H1 (cell line): Measurements from ENCODE around the gene FMOD. TPM values are rescaled to one million over a fixed set of nuclear protein-coding genes. Genes with fewer than 3 reads are reported as not detected.

Experiments
- CTCF ChIA-PET: fragments of 300-600 bp; sonication (Branson Sonifier 250); formaldehyde crosslinking; loops from one replicate; lab custom pipeline; 2021; ENCODE audit not compliant: partially characterized antibody; lab: Charles Lee
- POLR2A ChIA-PET: fragments of 300-600 bp; sonication (Branson Sonifier 250); formaldehyde crosslinking; loops from one replicate; lab custom pipeline; 2021; ENCODE audit warnings: inconsistent platforms; ENCODE audit not compliant: partially characterized antibody; lab: Charles Lee
- DNase-seq, 2 experiments: peaks; one replicate each; pipeline versions ENCODE4 v3.0.0 to v3.0.0-alpha.2; 2010 to 2022; ENCODE audit warnings: low spot score in 2 of 2, low read depth in 1 of 2, mixed read lengths in 1 of 2
- FAIRE-seq: peaks from 2 replicates; lab custom pipeline; 2011; peaks lifted over from hg19 to GRCh38; lab: Jason Lieb, UNC
- H2AFZ ChIP-seq: 2 replicates; pipeline ENCODE4 v1.8.1; 2012; ENCODE audit warnings: low read length, inconsistent platforms
- H2AK5ac ChIP-seq: 2 replicates; pipeline ENCODE4 v1.6.1; 2013; ENCODE audit warnings: low read depth, low read length
- H2BK120ac ChIP-seq: replicated peaks from 2 replicates; pipeline ENCODE3; 2013; ENCODE audit warnings: low read depth, low read length, inconsistent platforms
- H2BK12ac ChIP-seq: 2 replicates; pipeline ENCODE4 v1.6.1; 2013; ENCODE audit warnings: low read depth, low read length
- H2BK15ac ChIP-seq: 2 replicates; pipeline ENCODE4 v1.6.1; 2013; ENCODE audit warnings: low read length
- H2BK20ac ChIP-seq: 2 replicates; pipeline ENCODE4 v1.6.1; 2013; ENCODE audit warnings: low read length
- H2BK5ac ChIP-seq: 2 replicates; pipeline ENCODE4 v1.6.1; 2013; ENCODE audit warnings: low read depth, low read length
- H3K14ac ChIP-seq: 2 replicates; pipeline ENCODE4 v1.6.1; 2013; ENCODE audit warnings: inconsistent platforms; ENCODE audit not compliant: insufficient read length
- H3K18ac ChIP-seq: 2 replicates; pipeline ENCODE4 v1.6.1; 2013; ENCODE audit warnings: low read length; ENCODE audit errors: extremely low read depth
- H3K23ac ChIP-seq: 2 replicates; pipeline ENCODE4 v1.6.1; 2013; ENCODE audit warnings: inconsistent platforms; ENCODE audit not compliant: insufficient read length
- H3K23me2 ChIP-seq: 2 replicates; pipeline ENCODE4 v1.6.1; 2013; ENCODE audit warnings: low read depth, low read length
- H3K27ac ChIP-seq: 2 replicates; pipeline ENCODE4 v1.6.1; 2011; ENCODE audit warnings: low read depth, low read length, inconsistent platforms
- H3K27me3 ChIP-seq, 4 experiments: replicated peaks in 1 of 4; 1 replicate in 1 of 4; 2 replicates in 3 of 4; pipeline versions ENCODE4 v1.6.1 to v1.8.1; 2011 to 2013; ENCODE audit warnings: low read length in 3 of 4, mild to moderate bottlenecking in 3 of 4, inconsistent platforms in 2 of 4, mixed read lengths in 2 of 4, moderate library complexity in 1 of 4; ENCODE audit not compliant: control insufficient read depth in 3 of 4, insufficient read depth in 3 of 4; ENCODE audit errors: extremely low read depth in 1 of 4
- H3K36me3 ChIP-seq, 4 experiments: 2 replicates each; pipeline versions ENCODE4 v1.6.1 to v1.8.1; 2011 to 2013; ENCODE audit warnings: mild to moderate bottlenecking in 4 of 4, low read length in 3 of 4, moderate library complexity in 2 of 4, control low read depth in 1 of 4, inconsistent platforms in 1 of 4; ENCODE audit not compliant: insufficient read depth in 4 of 4, control insufficient read depth in 2 of 4
- H3K4ac ChIP-seq: replicated peaks from 2 replicates; pipeline ENCODE3; 2013; ENCODE audit warnings: low read length, low read depth, mixed read lengths, inconsistent platforms; ENCODE audit not compliant: insufficient read length
- H3K4me1 ChIP-seq, 4 experiments: replicated peaks in 1 of 4; 1 replicate in 1 of 4; 2 replicates in 3 of 4; pipeline versions ENCODE4 v1.6.1 to v1.8.1; 2011 to 2013; ENCODE audit warnings: low read length in 3 of 4, inconsistent platforms in 2 of 4, mixed read lengths in 1 of 4; ENCODE audit not compliant: insufficient read depth in 4 of 4, control insufficient read depth in 3 of 4
- H3K4me2 ChIP-seq, 2 experiments: 2 replicates each; pipeline versions ENCODE4 v1.6.1 to v1.8.1; 2011 to 2013; ENCODE audit warnings: low read depth in 2 of 2, low read length in 2 of 2, control low read depth in 1 of 2, inconsistent platforms in 1 of 2, mild to moderate bottlenecking in 1 of 2; ENCODE audit not compliant: insufficient read depth in 1 of 2
- H3K4me3 ChIP-seq, 4 experiments: fragments of 200-600, 300-600 bp in 1 of 4; sonication (generic), shearing (Covaris generic), sonication (Bioruptor Twin) in 1 of 4; 2 replicates each; pipeline versions ENCODE4 v1.5.1 to v1.8.1; 2011 to 2016; ENCODE audit warnings: low read length in 4 of 4, low read depth in 3 of 4, control low read depth in 2 of 4, inconsistent platforms in 2 of 4, mild to moderate bottlenecking in 2 of 4, mixed read lengths in 1 of 4, moderate library complexity in 1 of 4; ENCODE audit not compliant: insufficient read depth in 2 of 4; ENCODE audit errors: extremely low read depth in 1 of 4
- H3K56ac ChIP-seq: replicated peaks from 2 replicates; pipeline ENCODE3; 2013; ENCODE audit warnings: low read depth, mild to moderate bottlenecking, mixed read lengths, low read length, inconsistent platforms; ENCODE audit not compliant: insufficient read length
- H3K79me1 ChIP-seq: 2 replicates; pipeline ENCODE4 v1.6.1; 2013; ENCODE audit warnings: low read depth, low read length, control low read depth
- H3K79me2 ChIP-seq, 2 experiments: 2 replicates each; pipeline versions ENCODE4 v1.6.1 to v1.8.1; 2012 to 2013; ENCODE audit warnings: low read length in 2 of 2, mild to moderate bottlenecking in 2 of 2, inconsistent platforms in 1 of 2; ENCODE audit not compliant: insufficient read depth in 2 of 2, control insufficient read depth in 1 of 2
- H3K9ac ChIP-seq, 4 experiments: replicated peaks in 1 of 4; 1 replicate in 1 of 4; 2 replicates in 3 of 4; pipeline versions ENCODE4 v1.6.1 to v1.8.1; 2011 to 2013; ENCODE audit warnings: low read depth in 3 of 4, low read length in 3 of 4, control low read depth in 2 of 4, mild to moderate bottlenecking in 2 of 4, moderate library complexity in 2 of 4, inconsistent platforms in 1 of 4; ENCODE audit errors: extremely low read depth in 1 of 4
- H3K9me3 ChIP-seq, 2 experiments: 2 replicates each; pipeline versions ENCODE4 v1.6.1 to v1.8.1; 2012 to 2013; ENCODE audit warnings: mild to moderate bottlenecking in 2 of 2, moderate library complexity in 2 of 2, control low read depth in 1 of 2, inconsistent platforms in 1 of 2, low read depth in 1 of 2, low read length in 1 of 2, mixed read lengths in 1 of 2; ENCODE audit not compliant: insufficient read depth in 2 of 2
- H4K20me1 ChIP-seq, 2 experiments: replicated peaks in 1 of 2; 2 replicates each; pipeline versions ENCODE3 to v1.8.1; 2011 to 2013; ENCODE audit warnings: inconsistent platforms in 2 of 2, low read length in 2 of 2, mild to moderate bottlenecking in 1 of 2; ENCODE audit not compliant: insufficient read depth in 2 of 2, control insufficient read depth in 1 of 2
- H4K5ac ChIP-seq: 2 replicates; pipeline ENCODE4 v1.6.1; 2013; ENCODE audit warnings: low read length, low read depth, mixed read lengths, inconsistent platforms; ENCODE audit not compliant: insufficient read length
- H4K8ac ChIP-seq: 2 replicates; pipeline ENCODE4 v1.8.0; 2013; ENCODE audit warnings: mild to moderate bottlenecking, moderate library complexity, low read length, inconsistent platforms; ENCODE audit not compliant: insufficient read depth; ENCODE audit errors: extremely low read depth
- H4K91ac ChIP-seq: replicated peaks from 2 replicates; pipeline ENCODE3; 2013; ENCODE audit warnings: low read length, mixed read lengths, inconsistent platforms; ENCODE audit not compliant: insufficient read length
- ASH2L ChIP-seq: fragments of 200-600, 300-600 bp; sonication (generic); IDR thresholded peaks from one replicate; pipeline ENCODE4 v1.7.1; 2017; ENCODE audit warnings: low read length
- CREB1 ChIP-seq: IDR thresholded peaks from 2 replicates; pipeline ENCODE4 v1.6.1; 2012; ENCODE audit warnings: inconsistent platforms
- GABPA ChIP-seq: IDR thresholded peaks from 2 replicates; pipeline ENCODE4 v1.6.1; 2011; ENCODE audit warnings: mild to moderate bottlenecking, low read length, moderate library complexity, borderline replicate concordance; ENCODE audit not compliant: insufficient read depth
- GTF2F1 ChIP-seq: IDR thresholded peaks from 2 replicates; pipeline ENCODE4 v1.6.1; 2012; ENCODE audit warnings: low read depth, low read length, improper control_type of control experiment, borderline replicate concordance
- POLR2A ChIP-seq, 2 experiments: IDR thresholded peaks; 1 replicate in 1 of 2; 2 replicates in 1 of 2; pipeline ENCODE4 v1.6.1; 2011; ENCODE audit warnings: low read depth in 2 of 2, low read length in 2 of 2, mild to moderate bottlenecking in 2 of 2; ENCODE audit errors: control extremely low read depth in 1 of 2
- SIX5 ChIP-seq: IDR thresholded peaks from 2 replicates; pipeline ENCODE4 v1.6.1; 2011; ENCODE audit warnings: mild to moderate bottlenecking, low read depth, low read length
- TBP ChIP-seq: IDR thresholded peaks from 2 replicates; pipeline ENCODE4 v1.6.1; 2011; ENCODE audit warnings: low read depth, low read length, improper control_type of control experiment
- WGBS, 2 experiments: shearing (Covaris generic) in 1 of 2; methylation state at CpG; one replicate each; pipeline versions ENCODE4 v1.1.6 to v1.1.7; 2013 to 2015; ENCODE audit warnings: low lambda C conversion rate in 2 of 2, mixed read lengths in 2 of 2, inconsistent platforms in 1 of 2, low coverage in 1 of 2, missing lambda C conversion rate in 1 of 2; ENCODE audit not compliant: insufficient replicate concordance in 2 of 2, insufficient coverage in 1 of 2, insufficient read length in 1 of 2; ENCODE audit errors: extremely low coverage in 1 of 2, missing lambda C conversion rate in 1 of 2; 5-methylcytosine and 5-hydroxymethylcytosine counted together
- polyA plus RNA-seq, 7 experiments: library from polyadenylated mRNA; depleted of rRNA in 3 of 7; stranded (reverse) in 5 of 7; unstranded in 2 of 7; fragments of >200 nt in 5 of 7; fragments of 200-250 nt in 2 of 7; gene quantifications; 1 replicate in 5 of 7; 2 replicates in 1 of 7; 4 replicates in 1 of 7; pipeline versions ENCODE4 v1.2.1 to v1.2.3, GENCODE V29; 2011 to 2013; ENCODE audit warnings: missing spikeins in 2 of 7, mixed read lengths in 2 of 7
- total RNA-seq: library from RNA; stranded (reverse); fragmentation: NEBNext Ultra II Directional; extraction: Animal tissue kit (Norgen Biotek cat#: 25700); gene quantifications from 2 replicates; pipeline ENCODE4 v1.2.1, GENCODE V29; 2021
- TF ChIP-seq, protein P1 (sequence below): IDR thresholded peaks from 2 replicates; pipeline ENCODE4 v1.6.1; 2012; ENCODE audit warnings: inconsistent platforms
- TF ChIP-seq, protein P2 (sequence below), 3 experiments: IDR thresholded peaks; 1 replicate in 2 of 3; 2 replicates in 1 of 3; pipeline versions ENCODE4 v1.5.1 to v1.6.1; 2011; ENCODE audit warnings: low read length in 3 of 3, mild to moderate bottlenecking in 3 of 3, inconsistent platforms in 2 of 3, low read depth in 1 of 3, moderate library complexity in 1 of 3; ENCODE audit not compliant: insufficient read depth in 1 of 3; ENCODE audit errors: control extremely low read depth in 1 of 3

FMOD gene
- total and polyA plus RNA-seq, 2 of the 8 experiments (the other 6 are each of a cell fraction or from before 2014, with no cell fraction given) = 0.17 to 0.32 TPM

DNA sequence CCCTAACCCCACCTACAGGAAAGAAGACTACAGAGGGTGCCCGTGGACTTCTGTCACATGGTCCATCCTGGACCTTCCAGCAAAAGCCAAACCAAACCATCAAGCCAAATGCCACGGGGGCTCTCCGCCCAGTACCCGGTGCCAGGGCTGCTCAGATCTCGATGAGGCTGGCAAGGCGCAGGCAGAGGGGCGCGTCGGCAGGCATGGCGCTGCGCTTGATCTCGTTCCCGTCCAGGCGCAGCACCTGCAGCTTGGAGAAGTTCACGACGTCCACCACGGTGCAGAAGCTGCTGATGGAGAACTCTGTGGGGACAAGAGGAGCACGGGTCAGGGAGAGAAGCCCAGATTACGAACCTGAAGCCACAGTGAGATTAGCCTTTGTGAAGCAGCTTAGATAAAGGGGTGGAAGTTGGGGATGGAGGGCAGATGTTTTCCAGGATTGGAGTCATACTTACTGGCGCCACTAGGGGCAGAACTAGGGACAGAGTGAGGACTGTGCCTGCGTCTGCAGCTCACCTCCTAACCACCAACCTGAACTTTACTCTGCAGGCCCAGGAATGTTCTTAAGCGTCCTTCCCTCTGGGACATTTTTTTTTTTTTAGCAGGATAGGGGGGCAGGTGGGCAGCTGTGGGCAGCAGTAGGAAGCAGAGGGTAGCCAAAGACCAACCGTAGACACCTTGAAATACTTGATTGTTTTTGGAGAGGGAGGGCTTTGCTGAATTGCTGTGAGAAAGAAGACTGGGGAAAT, 8.6 kb downstream of the FMOD start:
- Histone ChIP-seq H3K9ac (no peak overlapping the region), H2BK20ac (peak overlapping the region; percentile 97; the same call in 1 of the 2 replicates), H3K4me1 (peaks cover 2 to 4% (median 3%) of the 10 kb centered on the region in 4 experiments; a peak in 5 of 7 replicates), H4K8ac (peak overlapping the region; percentile 79; the same call in 1 of the 2 replicates), H3K27me3 (peaks cover 0 to 3% (median 0%) of the 10 kb centered on the region in 4 experiments; a peak in 2 of 7 replicates), H3K79me2 (no peaks in the 10 kb centered on the region), H4K20me1 (no peaks in the 10 kb centered on the region), H3K14ac (no peak overlapping the region), H3K23me2 (0 out of 2 replicates have a peak, but pooled peaks cover 2% of the 10 kb centered on the region), H4K5ac (peak overlapping the region; percentile 26), H3K18ac (peak overlapping the region; percentile 94), H3K23ac (no peak overlapping the region), H2BK15ac (peak overlapping the region; percentile 99; the same call in 1 of the 2 replicates), H3K4me2 (peak overlapping the region in 1 of 2 experiments; percentile 30; a peak in 2 of 4 replicates), H4K91ac (peak overlapping the region; percentile 92), H3K4me3 (no peak overlapping the region), H2AK5ac (no peak overlapping the region), H3K56ac (no peak overlapping the region), H2BK12ac (peak overlapping the region; percentile 64; the same call in 1 of the 2 replicates), H2BK5ac (no peak overlapping the region), H3K36me3 (no peaks in the 10 kb centered on the region; a peak in 1 of 8 replicates), H3K27ac (no peak overlapping the region), H3K9me3 (no peaks in the 10 kb centered on the region; a peak in 1 of 4 replicates), H3K79me1 (no peaks in the 10 kb centered on the region), H3K4ac (no peak overlapping the region), H2BK120ac (no peak overlapping the region), H2AFZ (peak overlapping the region; percentile 96)
- DNase-seq = peak in 1 of 2 experiments; percentile 89
- peak; percentile 80 for FAIRE-seq
- ChIA-PET POLR2A (interaction anchor here (1.0 kb wide), 2 partner anchors 15 to 335 kb away, joined by 3 read pairs; partner anchors contain the start of gene TMEM183A), CTCF (interaction anchor here (0.5 to 24.2 kb wide), 55 partner anchors 8 to 470 kb away, joined by 3 to 785 read pairs (median 5); partner anchors contain the start of genes FMOD and PRELP)
- 58% methylated on average over 20 of the region's 23 CpGs; no CpG with 5 or more reads in 1 of the 2 experiments for WGBS, 2 experiments
- TF ChIP-seq ASH2L (peak; percentile 49), SIX5 (no peak), GABPA (peak; percentile 44; the same call in 1 of the 2 replicates), TBP (peak; percentile 34; the same call in 1 of the 2 replicates), CREB1 (peak; percentile 38; the same call in 1 of the 2 replicates), POLR2A (IDR thresholded peaks at IDR 0.05; ENCODE audit: control extremely low read depth in 1 of 2, low read depth in 2 of 2, low read length in 2 of 2) (no peak), GTF2F1 (no peak)
- TF ChIP-seq, protein P1, sequence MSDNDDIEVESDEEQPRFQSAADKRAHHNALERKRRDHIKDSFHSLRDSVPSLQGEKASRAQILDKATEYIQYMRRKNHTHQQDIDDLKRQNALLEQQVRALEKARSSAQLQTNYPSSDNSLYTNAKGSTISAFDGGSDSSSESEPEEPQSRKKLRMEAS = 0 out of 2 replicates have a peak, but pooled peaks have one; percentile 29
- TF ChIP-seq, protein P2, sequence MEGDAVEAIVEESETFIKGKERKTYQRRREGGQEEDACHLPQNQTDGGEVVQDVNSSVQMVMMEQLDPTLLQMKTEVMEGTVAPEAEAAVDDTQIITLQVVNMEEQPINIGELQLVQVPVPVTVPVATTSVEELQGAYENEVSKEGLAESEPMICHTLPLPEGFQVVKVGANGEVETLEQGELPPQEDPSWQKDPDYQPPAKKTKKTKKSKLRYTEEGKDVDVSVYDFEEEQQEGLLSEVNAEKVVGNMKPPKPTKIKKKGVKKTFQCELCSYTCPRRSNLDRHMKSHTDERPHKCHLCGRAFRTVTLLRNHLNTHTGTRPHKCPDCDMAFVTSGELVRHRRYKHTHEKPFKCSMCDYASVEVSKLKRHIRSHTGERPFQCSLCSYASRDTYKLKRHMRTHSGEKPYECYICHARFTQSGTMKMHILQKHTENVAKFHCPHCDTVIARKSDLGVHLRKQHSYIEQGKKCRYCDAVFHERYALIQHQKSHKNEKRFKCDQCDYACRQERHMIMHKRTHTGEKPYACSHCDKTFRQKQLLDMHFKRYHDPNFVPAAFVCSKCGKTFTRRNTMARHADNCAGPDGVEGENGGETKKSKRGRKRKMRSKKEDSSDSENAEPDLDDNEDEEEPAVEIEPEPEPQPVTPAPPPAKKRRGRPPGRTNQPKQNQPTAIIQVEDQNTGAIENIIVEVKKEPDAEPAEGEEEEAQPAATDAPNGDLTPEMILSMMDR (IDR thresholded peaks at IDR 0.05; ENCODE audit: control extremely low read depth in 1 of 3, insufficient read depth in 1 of 3, low read depth in 1 of 3, low read length in 3 of 3) = peak; percentile 82 to 98 (median 91)
